Endodermal cell (in vitro differentiated cells): Measurements from ENCODE around the gene SIAE. TPM values are rescaled to one million over a fixed set of nuclear protein-coding genes. Genes with fewer than 3 reads are reported as not detected.

Source experiments
- DNase-seq: peaks from one replicate; pipeline ENCODE4 v3.0.0-alpha.2; 2017
- H3K27ac ChIP-seq: 2 replicates; pipeline ENCODE4 v1.5.1; 2013; ENCODE audit warnings: mild to moderate bottlenecking, low read depth, low read length, moderate library complexity
- H3K27me3 ChIP-seq: 2 replicates; pipeline ENCODE4 v1.6.1; 2013; ENCODE audit warnings: mild to moderate bottlenecking, low read length, moderate library complexity; ENCODE audit not compliant: insufficient read depth, control insufficient read depth, poor library complexity, severe bottlenecking
- H3K36me3 ChIP-seq: 2 replicates; pipeline ENCODE4 v1.7.0; 2013; ENCODE audit warnings: mild to moderate bottlenecking, low read length, moderate library complexity; ENCODE audit not compliant: control insufficient read depth, insufficient read depth
- H3K4me1 ChIP-seq: one replicate; pipeline ENCODE4 v1.7.0; 2013; ENCODE audit warnings: low read length; ENCODE audit not compliant: control insufficient read depth, insufficient read depth
- H3K4me3 ChIP-seq: 2 replicates; pipeline ENCODE4 v1.5.1; 2013; ENCODE audit warnings: mild to moderate bottlenecking, low read length, moderate library complexity
- H3K9ac ChIP-seq: 2 replicates; pipeline ENCODE4 v1.6.1; 2013; ENCODE audit warnings: mild to moderate bottlenecking, low read length, moderate library complexity; ENCODE audit not compliant: poor library complexity, severe bottlenecking; ENCODE audit errors: extremely low read depth
- H3K9me3 ChIP-seq: 2 replicates; pipeline ENCODE4 v1.6.1; 2013; ENCODE audit warnings: mild to moderate bottlenecking, low read length, moderate library complexity; ENCODE audit not compliant: control insufficient read depth
- H3K27ac Mint-ChIP-seq: 2 replicates; pipeline ENCODE4 v1.8.0; 2020; ENCODE audit warnings: mixed read lengths
- H3K27me3 Mint-ChIP-seq: 2 replicates; pipeline ENCODE4 v1.8.0; 2021; ENCODE audit warnings: mild to moderate bottlenecking, mixed read lengths; ENCODE audit not compliant: insufficient read depth
- H3K36me3 Mint-ChIP-seq: 2 replicates; pipeline ENCODE4 v1.8.0; 2020; ENCODE audit warnings: low read depth, mixed read lengths
- H3K4me1 Mint-ChIP-seq: 2 replicates; pipeline ENCODE4 v1.8.0; 2020; ENCODE audit warnings: mixed read lengths
- H3K4me3 Mint-ChIP-seq: 2 replicates; pipeline ENCODE4 v1.8.0; 2020; ENCODE audit warnings: mild to moderate bottlenecking, moderate library complexity, mixed read lengths
- H3K9me3 Mint-ChIP-seq: 2 replicates; pipeline ENCODE4 v1.8.0; 2020; ENCODE audit warnings: mild to moderate bottlenecking, mixed read lengths
- CTCF ChIP-seq: fragments of 200-600 bp; sonication (generic); conservative IDR thresholded peaks from 2 replicates; pipeline ENCODE4 v1.5.0; 2021; ENCODE audit warnings: antibody characterized with exemption, mild to moderate bottlenecking
- WGBS, 2 experiments: methylation state at CpG; one replicate each; pipeline versions ENCODE4 v1.1.5 to v1.1.7; 2013; ENCODE audit warnings: missing lambda C conversion rate in 2 of 2, mixed read lengths in 1 of 2; ENCODE audit not compliant: insufficient coverage in 1 of 2, insufficient read length in 1 of 2; 5-methylcytosine and 5-hydroxymethylcytosine counted together
- total RNA-seq, 2 donors: library from RNA; stranded (reverse); fragmentation: NEBNext Ultra II Directional in 1 of 2; extraction: Animal tissue kit (Norgen Biotek cat#: 25700) in 1 of 2; gene quantifications; 2 replicates in 1 of 2; 3 replicates in 1 of 2; pipeline ENCODE4 v1.2.1, GENCODE V29; 2021

The SIAE gene
- total RNA-seq, 2 donors from 2014 or later = 4.4 to 7.4 TPM

- peaks cover 3% of the 10 kb centered on the region for H3K9me3 Mint-ChIP-seq
- Histone ChIP-seq H3K4me3 (no peak overlapping the region), H3K9me3 (no peaks in the 10 kb centered on the region), H3K27ac (no peak overlapping the region), H3K27me3 (no peaks in the 10 kb centered on the region), H3K9ac (no peak overlapping the region), H3K4me1 (no peaks in the 10 kb centered on the region), H3K36me3 (no peaks in the 10 kb centered on the region)
- H3K4me3 Mint-ChIP-seq = no peak overlapping the region
- H3K36me3 Mint-ChIP-seq = peaks cover 7% of the 10 kb centered on the region
- H3K27ac Mint-ChIP-seq = no peak overlapping the region
- no peaks in the 10 kb centered on the region for H3K4me1 Mint-ChIP-seq
- DNase-seq = no peak
- no peak for TF ChIP-seq CTCF
- WGBS, 2 experiments = 100% methylated on average over 1 of the region's 2 CpGs; no CpG with 5 or more reads in 1 of the 2 experiments
- H3K27me3 Mint-ChIP-seq = peaks cover 11% of the 10 kb centered on the region
These were observed 19.6 kb upstream of the SIAE start for GRCh38 chr11:124693142-124693541.

- 100% methylated on average over 1 of the region's 1 CpG; no CpG with 5 or more reads in 1 of the 2 experiments for WGBS, 2 experiments
- no peaks in the 10 kb centered on the region for H3K27me3 ChIP-seq
- H3K27ac Mint-ChIP-seq = no peak overlapping the region
These were observed 8.9 kb upstream of the SIAE start for GRCh38 chr11:124682443-124682842.

GRCh38 chr11:124681421-124681820 lies 7.9 kb upstream of the SIAE start:
- Mint-ChIP-seq H3K36me3 (peaks cover 37% of the 10 kb centered on the region), H3K27ac (no peak overlapping the region), H3K9me3 (peaks cover 41% of the 10 kb centered on the region), H3K4me1 (no peaks in the 10 kb centered on the region), H3K27me3 (no peaks in the 10 kb centered on the region), H3K4me3 (no peak overlapping the region)
- no peak for TF ChIP-seq CTCF
- WGBS, 2 experiments = 100% methylated on average over 2 of the region's 2 CpGs; no CpG with 5 or more reads in 1 of the 2 experiments
- Histone ChIP-seq H3K27me3 (no peaks in the 10 kb centered on the region), H3K36me3 (peaks cover 3% of the 10 kb centered on the region), H3K9me3 (peaks cover 40% of the 10 kb centered on the region), H3K4me1 (no peaks in the 10 kb centered on the region), H3K4me3 (no peak overlapping the region), H3K27ac (no peak overlapping the region), H3K9ac (no peak overlapping the region)
- no peak for DNase-seq

More at GRCh38 chr11:124682443-124682842, 8.9 kb upstream of the SIAE start:
- Mint-ChIP-seq H3K4me3 (no peak overlapping the region), H3K9me3 (peaks cover 47% of the 10 kb centered on the region), H3K4me1 (no peaks in the 10 kb centered on the region), H3K27me3 (no peaks in the 10 kb centered on the region), H3K36me3 (peaks cover 43% of the 10 kb centered on the region)
- Histone ChIP-seq H3K27ac (no peak overlapping the region), H3K36me3 (peaks cover 3% of the 10 kb centered on the region), H3K9ac (no peak overlapping the region), H3K9me3 (peaks cover 40% of the 10 kb centered on the region), H3K4me3 (no peak overlapping the region), H3K4me1 (no peaks in the 10 kb centered on the region)
- TF ChIP-seq CTCF = no peak
- DNase-seq = no peak
